Lower leg skin (tissue), 4 donors: ENCODE results near the gene RUNX1. TPM values are rescaled to one million over a fixed set of nuclear protein-coding genes. Genes with fewer than 3 reads are reported as not detected.
"Not testable (repeated sequence)": the region's sequence is repeated elsewhere in the genome, so short reads cannot be mapped to it uniquely, and the experiment has no call there.

Experiments
- DNase-seq, 2 donors: peaks; one replicate each; pipeline ENCODE4 v3.0.0-alpha.2; 2019; ENCODE audit warnings: low spot score in 2 of 2
- H3K4me3 ChIP-seq: fragments of 200-600 bp; sonication (generic); 2 replicates; pipeline ENCODE4 v1.5.1; 2017; ENCODE audit warnings: mild to moderate bottlenecking, low read depth; ENCODE audit not compliant: poor library complexity, severe bottlenecking
- POLR2A ChIP-seq, 2 donors: fragments of 450-650 bp; IDR thresholded peaks; one replicate each; pipeline ENCODE4 v1.6.1; 2016 to 2017; ENCODE audit warnings: antibody characterized with exemption in 2 of 2, mild to moderate bottlenecking in 1 of 2, moderate library complexity in 1 of 2
- WGBS, 2 donors: methylation state at CpG; one replicate each; pipeline ENCODE4 v1.1.5; 2018; 5-methylcytosine and 5-hydroxymethylcytosine counted together
- intact Hi-C: fragments of 100-400 bp; cut with DNase I; formaldehyde crosslinking; loops from one replicate; pipeline ENCODE4 v1.15.0; 2023; ENCODE audit warnings: low total_unique reads
- total RNA-seq, 4 donors: library from RNA; depleted of rRNA; stranded (reverse); fragments of >200 nt; gene quantifications; one replicate each; pipeline ENCODE4 v1.1.0, GENCODE V29; 2016
- TF ChIP-seq, protein P1 (sequence below), 3 donors: fragments of 450-650 bp; IDR thresholded peaks; one replicate each; pipeline ENCODE4 v1.5.1; 2016; ENCODE audit warnings: antibody characterized with exemption in 3 of 3, mild to moderate bottlenecking in 3 of 3, moderate library complexity in 2 of 3

Gene RUNX1
- total RNA-seq, 4 donors from 2014 or later, result 7.3 to 29.1 (median 18.1) TPM

GRCh38 chr21:34956416-34957316 lies 92.4 kb downstream of the RUNX1 start:
- TF ChIP-seq, protein P1, sequence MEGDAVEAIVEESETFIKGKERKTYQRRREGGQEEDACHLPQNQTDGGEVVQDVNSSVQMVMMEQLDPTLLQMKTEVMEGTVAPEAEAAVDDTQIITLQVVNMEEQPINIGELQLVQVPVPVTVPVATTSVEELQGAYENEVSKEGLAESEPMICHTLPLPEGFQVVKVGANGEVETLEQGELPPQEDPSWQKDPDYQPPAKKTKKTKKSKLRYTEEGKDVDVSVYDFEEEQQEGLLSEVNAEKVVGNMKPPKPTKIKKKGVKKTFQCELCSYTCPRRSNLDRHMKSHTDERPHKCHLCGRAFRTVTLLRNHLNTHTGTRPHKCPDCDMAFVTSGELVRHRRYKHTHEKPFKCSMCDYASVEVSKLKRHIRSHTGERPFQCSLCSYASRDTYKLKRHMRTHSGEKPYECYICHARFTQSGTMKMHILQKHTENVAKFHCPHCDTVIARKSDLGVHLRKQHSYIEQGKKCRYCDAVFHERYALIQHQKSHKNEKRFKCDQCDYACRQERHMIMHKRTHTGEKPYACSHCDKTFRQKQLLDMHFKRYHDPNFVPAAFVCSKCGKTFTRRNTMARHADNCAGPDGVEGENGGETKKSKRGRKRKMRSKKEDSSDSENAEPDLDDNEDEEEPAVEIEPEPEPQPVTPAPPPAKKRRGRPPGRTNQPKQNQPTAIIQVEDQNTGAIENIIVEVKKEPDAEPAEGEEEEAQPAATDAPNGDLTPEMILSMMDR (IDR thresholded peaks at IDR 0.05), result no peak
- TF ChIP-seq POLR2A (IDR thresholded peaks at IDR 0.05), result no peak
- no peak for DNase-seq
- WGBS, 2 donors, result 56 to 64% methylated on average over 11 of the region's 11 CpGs
- no peak overlapping the region for H3K4me3 ChIP-seq
- intact Hi-C loops, result no loop called here

- H3K4me3 ChIP-seq, result no peak overlapping the region
- intact Hi-C loops, result no loop called here
- DNase-seq, result no peak
- TF ChIP-seq, protein P1 (IDR thresholded peaks at IDR 0.05), result no peak
- TF ChIP-seq POLR2A (IDR thresholded peaks at IDR 0.05), result no peak
These were observed 95.2 kb downstream of the RUNX1 start for GRCh38 chr21:34953950-34954349.

DNA sequence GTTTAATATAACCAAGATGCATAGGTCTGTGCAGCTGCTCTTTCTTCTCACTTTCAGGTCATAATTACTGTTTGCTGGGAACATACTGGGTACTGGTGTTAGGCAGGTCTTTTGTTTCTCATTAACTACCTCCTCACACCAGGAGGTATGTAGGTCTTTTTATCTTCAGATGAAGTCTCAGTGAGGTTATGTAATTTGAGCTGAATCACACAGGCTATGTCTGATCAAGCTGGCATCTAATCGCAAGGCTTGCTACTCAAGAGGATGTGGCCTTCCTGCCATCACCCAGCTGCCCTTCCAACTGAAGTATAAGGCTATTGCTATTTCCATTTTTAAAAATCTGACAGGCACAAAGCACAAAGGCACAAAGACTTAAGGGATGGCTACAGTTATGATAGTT lies 96.4 kb downstream of the RUNX1 start:
- DNase-seq, result no peak
- intact Hi-C loops, result no loop called here
- TF ChIP-seq, protein P1 (IDR thresholded peaks at IDR 0.05), result no peak
- TF ChIP-seq POLR2A (IDR thresholded peaks at IDR 0.05), result no peak
- H3K4me3 ChIP-seq, result no peak overlapping the region
- 80 to 84% methylated on average over 1 of the region's 1 CpG for WGBS, 2 donors

GRCh38 chr21:34951868-34952267 lies 97.2 kb downstream of the RUNX1 start:
- H3K4me3 ChIP-seq, intact Hi-C loops, DNase-seq: not testable (repeated sequence)
- 84 to 85% methylated on average over 4 of the region's 4 CpGs for WGBS, 2 donors

DNA sequence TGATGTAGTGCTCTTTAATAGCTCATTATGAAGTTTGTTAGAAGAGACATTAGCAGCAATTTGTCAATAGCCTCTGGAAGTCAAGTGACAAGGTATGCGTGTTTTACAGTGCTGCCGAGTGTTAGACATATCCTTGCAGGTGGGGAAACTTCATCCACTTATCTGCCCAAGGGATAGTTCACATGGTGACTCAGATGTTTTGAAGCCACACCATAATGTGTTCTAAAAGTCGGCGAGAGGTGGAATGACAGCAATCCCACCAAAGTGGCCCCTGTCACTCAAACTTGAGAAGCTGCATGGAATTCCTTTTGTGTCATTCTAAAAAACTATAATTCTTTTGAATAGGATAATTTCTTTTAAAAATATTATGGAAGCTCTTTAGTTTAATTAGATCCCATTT lies 98.1 kb downstream of the RUNX1 start:
- intact Hi-C loops, result no loop called here
- no peak overlapping the region for H3K4me3 ChIP-seq
- TF ChIP-seq, protein P1 (IDR thresholded peaks at IDR 0.05), result no peak
- no peak for TF ChIP-seq POLR2A (IDR thresholded peaks at IDR 0.05)
- no peak for DNase-seq
- WGBS, 2 donors, result 63 to 82% methylated on average over 4 of the region's 4 CpGs

- WGBS, 2 donors, result 80 to 90% methylated on average over 10 of the region's 10 CpGs
- DNase-seq, result no peak
These were observed 99.6 kb downstream of the RUNX1 start for GRCh38 chr21:34949499-34949898.

More at GRCh38 chr21:34949499-34949898, 99.6 kb downstream of the RUNX1 start:
- intact Hi-C loops, result no loop called here
- no peak overlapping the region for H3K4me3 ChIP-seq
- TF ChIP-seq POLR2A (IDR thresholded peaks at IDR 0.05), result no peak
- TF ChIP-seq, protein P1 (IDR thresholded peaks at IDR 0.05), result no peak
